Loucy (cell line): ENCODE data around the gene ADGRL2.
"Not testable (repeated sequence)": the region's sequence is repeated elsewhere in the genome, so short reads cannot be mapped to it uniquely, and the experiment has no call there.

Experiments
- H2AFZ ChIP-seq: fragments of 200-600 bp; sonication (generic); 2 replicates; pipeline ENCODE4 v1.6.0; 2016; ENCODE audit warnings: antibody characterized with exemption, mild to moderate bottlenecking, low read length, moderate library complexity
- H3F3A ChIP-seq: fragments of 200-600 bp; 2 replicates; pipeline ENCODE4 v1.6.0; 2016; ENCODE audit warnings: antibody characterized with exemption, low read depth, mild to moderate bottlenecking
- H3K27me3 ChIP-seq: fragments of 200-600 bp; sonication (generic); 2 replicates; pipeline ENCODE4 v1.6.1; 2014; ENCODE audit warnings: low read length, mild to moderate bottlenecking; ENCODE audit not compliant: insufficient read depth, poor library complexity, severe bottlenecking
- H3K36me3 ChIP-seq: fragments of 200-600 bp; sonication (generic); 2 replicates; pipeline ENCODE4 v1.6.1; 2016; ENCODE audit warnings: low read length; ENCODE audit not compliant: insufficient read depth
- H3K4me1 ChIP-seq: fragments of 200-600 bp; sonication (generic); 2 replicates; pipeline ENCODE4 v1.5.1; 2014; ENCODE audit warnings: low read length, mild to moderate bottlenecking; ENCODE audit not compliant: insufficient read depth, poor library complexity, severe bottlenecking
- H3K4me2 ChIP-seq: fragments of 200-600 bp; sonication (generic); 2 replicates; pipeline ENCODE4 v1.6.0; 2014; ENCODE audit warnings: antibody characterized with exemption, low read length, low read depth, mild to moderate bottlenecking; ENCODE audit not compliant: poor library complexity, severe bottlenecking
- H3K4me3 ChIP-seq: fragments of 200-600 bp; sonication (generic); 2 replicates; pipeline ENCODE4 v1.5.1; 2014; ENCODE audit warnings: low read length, mild to moderate bottlenecking, mixed read lengths; ENCODE audit not compliant: poor library complexity, severe bottlenecking
- H3K79me2 ChIP-seq: fragments of 200-600 bp; sonication (generic); 2 replicates; pipeline ENCODE4 v1.6.1; 2014; ENCODE audit warnings: low read length; ENCODE audit not compliant: insufficient read depth
- H3K9ac ChIP-seq: fragments of 200-600 bp; sonication (generic); 2 replicates; pipeline ENCODE4 v1.6.0; 2014; ENCODE audit warnings: mild to moderate bottlenecking, low read depth, low read length, moderate library complexity; ENCODE audit not compliant: poor library complexity, severe bottlenecking
- H3K9me2 ChIP-seq: fragments of 200-600 bp; sonication (generic); replicated peaks from 2 replicates; pipeline ENCODE4 v1.6.1; 2016; ENCODE audit warnings: low read depth, low read length, mixed read lengths
- H3K9me3 ChIP-seq: fragments of 200-600 bp; sonication (generic); 2 replicates; pipeline ENCODE4 v1.6.1; 2014; ENCODE audit warnings: mild to moderate bottlenecking, antibody characterized with exemption, low read length, low read depth; ENCODE audit not compliant: insufficient read depth
- H4K20me1 ChIP-seq: fragments of 200-600 bp; sonication (generic); 2 replicates; pipeline ENCODE4 v1.6.0; 2014; ENCODE audit warnings: antibody characterized with exemption, low read length, mild to moderate bottlenecking; ENCODE audit not compliant: insufficient read depth, poor library complexity, severe bottlenecking
- EZH2phosphoT487 ChIP-seq: fragments of 200-600 bp; IDR thresholded peaks from 2 replicates; pipeline ENCODE4 v1.6.1; 2018; ENCODE audit warnings: antibody characterized with exemption, mild to moderate bottlenecking, moderate library complexity, borderline replicate concordance
- TF ChIP-seq, protein P1 (sequence below): fragments of 200-600 bp; sonication (generic); conservative IDR thresholded peaks from 2 replicates; pipeline ENCODE4 v1.5.1; 2014; ENCODE audit warnings: mild to moderate bottlenecking, antibody characterized with exemption, low read length

ADGRL2 gene

GRCh38 chr1:81869307-81869706 lies 68.6 kb downstream of the ADGRL2 start:
- TF ChIP-seq, protein P1, sequence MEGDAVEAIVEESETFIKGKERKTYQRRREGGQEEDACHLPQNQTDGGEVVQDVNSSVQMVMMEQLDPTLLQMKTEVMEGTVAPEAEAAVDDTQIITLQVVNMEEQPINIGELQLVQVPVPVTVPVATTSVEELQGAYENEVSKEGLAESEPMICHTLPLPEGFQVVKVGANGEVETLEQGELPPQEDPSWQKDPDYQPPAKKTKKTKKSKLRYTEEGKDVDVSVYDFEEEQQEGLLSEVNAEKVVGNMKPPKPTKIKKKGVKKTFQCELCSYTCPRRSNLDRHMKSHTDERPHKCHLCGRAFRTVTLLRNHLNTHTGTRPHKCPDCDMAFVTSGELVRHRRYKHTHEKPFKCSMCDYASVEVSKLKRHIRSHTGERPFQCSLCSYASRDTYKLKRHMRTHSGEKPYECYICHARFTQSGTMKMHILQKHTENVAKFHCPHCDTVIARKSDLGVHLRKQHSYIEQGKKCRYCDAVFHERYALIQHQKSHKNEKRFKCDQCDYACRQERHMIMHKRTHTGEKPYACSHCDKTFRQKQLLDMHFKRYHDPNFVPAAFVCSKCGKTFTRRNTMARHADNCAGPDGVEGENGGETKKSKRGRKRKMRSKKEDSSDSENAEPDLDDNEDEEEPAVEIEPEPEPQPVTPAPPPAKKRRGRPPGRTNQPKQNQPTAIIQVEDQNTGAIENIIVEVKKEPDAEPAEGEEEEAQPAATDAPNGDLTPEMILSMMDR: no peak
- no peak for TF ChIP-seq EZH2phosphoT487

GRCh38 chr1:81871091-81871490 lies 70.4 kb downstream of the ADGRL2 start:
- not testable (repeated sequence) for H3K79me2 ChIP-seq, H3K27me3 ChIP-seq, H3K9me3 ChIP-seq

More at GRCh38 chr1:81869307-81869706, 68.6 kb downstream of the ADGRL2 start:
- H3K9me3 ChIP-seq: no peaks in the 10 kb centered on the region
- H4K20me1 ChIP-seq: no peaks in the 10 kb centered on the region
- H3K27me3 ChIP-seq: no peaks in the 10 kb centered on the region
- no peaks in the 10 kb centered on the region for H3K79me2 ChIP-seq
- no peak overlapping the region for H3K4me3 ChIP-seq
- no peak overlapping the region for H2AFZ ChIP-seq
- no peaks in the 10 kb centered on the region for H3K4me1 ChIP-seq
- no peaks in the 10 kb centered on the region for H3F3A ChIP-seq
- H3K4me2 ChIP-seq: no peak overlapping the region
- no peaks in the 10 kb centered on the region for H3K36me3 ChIP-seq
- H3K9me2 ChIP-seq: no peaks in the 10 kb centered on the region
- H3K9ac ChIP-seq: no peak overlapping the region

DNA sequence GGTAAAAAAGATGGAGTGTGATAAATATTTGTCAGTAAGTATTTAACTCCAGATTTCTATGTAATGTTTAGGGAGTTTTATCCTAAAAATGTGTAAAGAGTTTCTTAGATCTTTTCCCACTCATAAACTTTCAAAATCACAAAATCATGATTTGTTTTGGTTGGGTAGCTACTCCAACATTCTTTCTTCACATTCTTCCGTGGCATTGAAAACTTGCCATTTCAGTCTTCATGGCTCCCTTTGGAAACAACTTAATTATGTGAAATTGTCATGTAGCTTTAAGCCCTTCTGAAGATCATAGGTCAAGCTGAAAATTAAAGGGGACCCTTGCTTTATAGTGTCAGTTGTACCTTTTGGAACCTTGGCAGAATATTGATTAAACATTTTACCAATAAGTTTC lies 73.2 kb downstream of the ADGRL2 start:
- H2AFZ ChIP-seq: no peak overlapping the region
- H3K9ac ChIP-seq: no peak overlapping the region
- no peaks in the 10 kb centered on the region for H3K9me2 ChIP-seq
- H3K79me2 ChIP-seq: no peaks in the 10 kb centered on the region
- no peak for TF ChIP-seq EZH2phosphoT487
- TF ChIP-seq, protein P1: no peak
- no peaks in the 10 kb centered on the region for H4K20me1 ChIP-seq
- no peaks in the 10 kb centered on the region for H3K27me3 ChIP-seq
- no peak overlapping the region for H3K4me2 ChIP-seq
- no peaks in the 10 kb centered on the region for H3K4me1 ChIP-seq
- H3K4me3 ChIP-seq: no peak overlapping the region
- H3F3A ChIP-seq: no peaks in the 10 kb centered on the region
- no peaks in the 10 kb centered on the region for H3K9me3 ChIP-seq
- no peaks in the 10 kb centered on the region for H3K36me3 ChIP-seq

More at GRCh38 chr1:81871091-81871490, 70.4 kb downstream of the ADGRL2 start:
- not testable (repeated sequence) for H3K4me2 ChIP-seq, H2AFZ ChIP-seq, H3K4me1 ChIP-seq, H4K20me1 ChIP-seq, H3K36me3 ChIP-seq, H3F3A ChIP-seq, H3K4me3 ChIP-seq, H3K9ac ChIP-seq, H3K9me2 ChIP-seq

DNA sequence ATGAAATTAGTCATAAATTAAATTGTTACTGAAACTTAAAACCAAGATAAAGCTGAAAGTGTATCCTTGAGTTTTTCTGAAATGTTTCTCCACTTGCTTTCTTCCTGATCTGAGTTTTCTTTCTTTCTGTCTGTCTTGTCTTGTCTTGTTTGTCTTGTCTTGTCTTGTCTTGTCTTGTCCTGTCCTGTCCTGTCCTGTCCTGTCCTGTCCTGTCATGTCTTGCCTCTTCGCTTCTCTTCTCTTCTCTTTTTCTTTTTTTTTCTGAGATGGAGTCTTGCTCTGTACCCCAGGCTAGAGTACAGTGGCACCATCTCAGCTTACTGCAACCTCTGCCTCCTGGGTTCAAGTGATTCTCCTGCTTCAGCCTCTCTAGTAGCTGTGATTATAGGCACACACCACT lies 73.7 kb downstream of the ADGRL2 start:
- Histone ChIP-seq H3K79me2 (no peaks in the 10 kb centered on the region), H3K9me3 (no peaks in the 10 kb centered on the region), H3K4me1 (no peaks in the 10 kb centered on the region), H3K27me3 (no peaks in the 10 kb centered on the region), H3F3A (no peaks in the 10 kb centered on the region), H3K4me2 (no peak overlapping the region), H3K9ac (no peak overlapping the region), H2AFZ (no peak overlapping the region), H4K20me1 (no peaks in the 10 kb centered on the region), H3K4me3 (no peak overlapping the region), H3K9me2 (no peaks in the 10 kb centered on the region), H3K36me3 (no peaks in the 10 kb centered on the region)
- TF ChIP-seq, protein P1: no peak
- TF ChIP-seq EZH2phosphoT487: no peak
